22Rv1 (cell line): ENCODE results near the gene RAB43.
"Not testable (repeated sequence)": the region's sequence is repeated elsewhere in the genome, so short reads cannot be mapped to it uniquely, and the experiment has no call there.

Experiments used
- H3K27ac ChIP-seq: fragments of 450-650 bp; 2 replicates; pipeline ENCODE4 v1.5.1; 2017
- ZFX ChIP-seq: fragments of 450-650 bp; IDR thresholded peaks from 2 replicates; pipeline ENCODE4 v1.6.1; 2017; ENCODE audit warnings: antibody characterized with exemption, borderline replicate concordance
- TF ChIP-seq, protein P1 (sequence below): fragments of 450-650 bp; IDR thresholded peaks from 2 replicates; pipeline ENCODE4 v1.5.1; 2017; ENCODE audit warnings: mild to moderate bottlenecking

The RAB43 gene

GRCh38 chr3:129118745-129119144 is 2.9 kb downstream of the RAB43 start:
- H3K27ac ChIP-seq: no peak overlapping the region
- TF ChIP-seq, protein P1, sequence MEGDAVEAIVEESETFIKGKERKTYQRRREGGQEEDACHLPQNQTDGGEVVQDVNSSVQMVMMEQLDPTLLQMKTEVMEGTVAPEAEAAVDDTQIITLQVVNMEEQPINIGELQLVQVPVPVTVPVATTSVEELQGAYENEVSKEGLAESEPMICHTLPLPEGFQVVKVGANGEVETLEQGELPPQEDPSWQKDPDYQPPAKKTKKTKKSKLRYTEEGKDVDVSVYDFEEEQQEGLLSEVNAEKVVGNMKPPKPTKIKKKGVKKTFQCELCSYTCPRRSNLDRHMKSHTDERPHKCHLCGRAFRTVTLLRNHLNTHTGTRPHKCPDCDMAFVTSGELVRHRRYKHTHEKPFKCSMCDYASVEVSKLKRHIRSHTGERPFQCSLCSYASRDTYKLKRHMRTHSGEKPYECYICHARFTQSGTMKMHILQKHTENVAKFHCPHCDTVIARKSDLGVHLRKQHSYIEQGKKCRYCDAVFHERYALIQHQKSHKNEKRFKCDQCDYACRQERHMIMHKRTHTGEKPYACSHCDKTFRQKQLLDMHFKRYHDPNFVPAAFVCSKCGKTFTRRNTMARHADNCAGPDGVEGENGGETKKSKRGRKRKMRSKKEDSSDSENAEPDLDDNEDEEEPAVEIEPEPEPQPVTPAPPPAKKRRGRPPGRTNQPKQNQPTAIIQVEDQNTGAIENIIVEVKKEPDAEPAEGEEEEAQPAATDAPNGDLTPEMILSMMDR: no peak
- no peak for TF ChIP-seq ZFX

- H3K27ac ChIP-seq: no peak overlapping the region
- TF ChIP-seq ZFX: no peak
- TF ChIP-seq, protein P1: no peak
Observed at GRCh38 chr3:129117134-129117533, 4.5 kb downstream of the RAB43 start.

- no peak overlapping the region for H3K27ac ChIP-seq
- TF ChIP-seq, protein P1: no peak
- TF ChIP-seq ZFX: no peak
Observed at GRCh38 chr3:129116482-129116946, 5.1 kb downstream of the RAB43 start.

DNA sequence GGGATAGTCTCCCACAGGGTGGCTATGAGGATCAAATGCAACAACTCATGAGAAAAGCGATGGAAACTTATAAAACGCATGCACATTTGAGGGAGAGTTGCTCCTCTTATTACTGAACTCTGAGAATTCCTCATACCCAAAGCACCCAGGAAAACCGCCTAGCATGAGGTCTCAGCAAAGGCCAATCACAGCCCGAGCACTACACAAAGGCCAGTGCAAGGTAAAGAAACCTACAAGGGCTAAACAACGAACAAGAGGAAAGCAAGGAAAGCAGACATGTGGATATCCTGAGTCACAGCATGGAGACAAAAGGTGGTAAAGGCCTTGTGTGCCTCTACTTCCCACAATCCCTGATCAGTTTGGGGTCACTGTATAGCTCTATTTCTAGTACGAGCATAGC is 7.1 kb downstream of the RAB43 start:
- no peak for TF ChIP-seq ZFX
- no peak overlapping the region for H3K27ac ChIP-seq

DNA sequence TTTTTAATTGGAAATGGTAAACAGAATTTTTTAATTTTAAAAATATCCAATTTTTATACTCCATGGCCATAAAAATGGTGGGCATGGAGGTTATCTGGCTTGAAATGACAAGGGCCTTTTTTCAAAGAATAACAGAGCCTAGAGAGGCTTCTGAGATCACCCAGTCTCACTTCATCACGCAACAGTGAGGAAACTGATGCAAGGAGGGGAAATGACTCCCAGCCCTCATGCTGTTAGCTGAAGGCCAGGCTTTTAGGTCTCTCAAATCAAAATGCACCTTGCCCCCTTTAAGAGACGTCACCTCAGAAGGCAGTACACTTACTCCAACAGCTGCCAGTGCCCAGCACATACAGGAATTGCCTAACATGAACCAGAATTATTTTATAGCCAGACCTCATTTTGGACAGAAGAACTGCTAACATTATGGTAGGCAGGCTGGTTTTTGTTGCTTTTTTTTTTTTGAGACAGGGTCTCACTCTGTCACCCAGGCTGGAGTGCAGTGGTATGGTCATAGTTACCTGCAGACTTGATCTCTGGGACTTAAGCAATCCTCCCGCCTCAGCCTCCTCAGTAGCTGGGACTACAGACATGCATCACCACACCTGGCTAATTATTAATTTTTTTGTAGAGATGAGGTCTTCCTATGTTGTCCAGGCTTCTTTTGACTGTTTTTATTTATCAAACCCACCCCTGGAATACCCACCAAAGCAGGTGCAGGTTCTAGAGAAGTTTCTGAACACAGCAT is 9.1 kb downstream of the RAB43 start:
- no peak overlapping the region for H3K27ac ChIP-seq
- TF ChIP-seq ZFX: no peak
- TF ChIP-seq, protein P1: no peak

DNA sequence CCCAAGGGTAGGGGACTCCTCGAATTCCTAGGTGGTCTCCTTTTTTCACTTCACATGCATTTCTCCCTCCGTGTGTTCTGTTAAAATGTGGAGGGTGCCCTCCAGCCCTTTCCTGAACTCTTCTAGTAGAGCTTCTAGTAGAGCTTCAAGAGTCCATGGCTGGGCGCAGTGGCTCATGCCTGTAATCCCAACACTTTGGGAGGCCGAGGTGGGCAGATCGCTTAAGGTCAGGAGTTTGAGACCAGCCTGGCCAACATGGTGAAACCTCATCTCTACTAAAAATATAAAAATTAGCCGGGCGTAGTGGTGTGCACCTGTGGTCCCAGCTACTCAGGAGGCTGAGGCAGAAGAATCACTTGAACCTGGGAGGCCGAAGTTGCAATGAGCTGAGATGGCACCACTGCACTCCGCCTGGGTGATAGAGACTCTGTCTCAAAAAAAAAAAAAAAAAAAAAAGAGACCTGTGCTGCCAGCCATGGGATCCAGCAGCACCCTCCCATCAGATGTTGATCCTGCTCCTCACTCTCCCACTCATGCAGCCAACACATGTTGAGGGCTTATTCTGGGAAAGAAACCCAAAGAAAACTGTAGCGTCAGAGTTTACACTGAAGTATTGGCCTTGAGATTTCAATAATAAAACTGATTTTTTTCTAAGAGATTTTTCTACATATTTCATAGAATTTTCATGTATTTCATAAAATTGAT is 10.4 kb downstream of the RAB43 start:
- not testable (repeated sequence) for H3K27ac ChIP-seq

DNA sequence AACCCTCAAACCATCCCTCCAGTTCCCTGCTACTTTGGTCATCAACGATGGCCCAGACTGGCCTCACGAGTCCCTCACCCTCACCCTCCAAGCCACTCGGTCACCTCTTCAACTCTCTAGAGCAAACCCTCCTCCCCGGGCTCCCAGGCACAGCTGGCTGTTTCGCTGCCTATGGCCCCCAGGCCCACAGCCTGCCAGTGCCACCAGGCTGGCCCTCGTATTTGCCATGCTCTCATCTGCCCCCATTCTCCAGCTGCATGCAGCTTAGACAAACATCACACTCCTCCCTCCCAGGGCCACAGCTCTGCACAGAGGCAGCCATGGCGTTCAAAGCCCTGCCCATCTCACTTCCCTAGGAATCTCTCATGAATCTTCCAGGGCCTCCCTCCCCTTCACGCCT is 13.8 kb downstream of the RAB43 start:
- no peak for TF ChIP-seq ZFX
- TF ChIP-seq, protein P1: no peak
- no peak overlapping the region for H3K27ac ChIP-seq

- TF ChIP-seq, protein P1: no peak
- no peak for TF ChIP-seq ZFX
- no peak overlapping the region for H3K27ac ChIP-seq
Observed at GRCh38 chr3:129106866-129107565, 14.6 kb downstream of the RAB43 start.
